Endothelial cell of umbilical vein (primary cell): Measurements from ENCODE around the gene CTBP2. TPM values are rescaled to one million over a fixed set of nuclear protein-coding genes. Genes with fewer than 3 reads are reported as not detected.

Experiments used
- BruUV-seq: library from RNA; stranded (reverse); fragments of 400-500 nt; replicated peaks from 2 replicates; lab custom pipeline; 2021; lab: Mats Ljungman, UMichigan
- CTCF ChIA-PET: fragments of 300-600, 350-600 bp; sonication (Branson Sonifier 250); formaldehyde crosslinking; loops from one replicate; lab custom pipeline; 2021; ENCODE audit warnings: antibody characterized with exemption, inconsistent platforms; lab: Charles Lee
- POLR2A ChIA-PET: fragments of 300-600, 350-600 bp; sonication (Branson Sonifier 250); formaldehyde crosslinking; loops from one replicate; lab custom pipeline; 2021; ENCODE audit warnings: antibody characterized with exemption, inconsistent platforms; lab: Charles Lee
- DNase-seq: peaks from one replicate; pipeline ENCODE4 v3.0.0-alpha.2; 2011; ENCODE audit warnings: low read depth, low spot score
- FAIRE-seq: peaks from 2 replicates; lab custom pipeline; 2011; peaks lifted over from hg19 to GRCh38; lab: Jason Lieb, UNC
- H2AFZ ChIP-seq: 2 replicates; pipeline ENCODE4 v1.6.0; 2012; ENCODE audit warnings: low read depth, low read length, control low read depth, inconsistent platforms
- H3K27ac ChIP-seq: 2 replicates; pipeline ENCODE4 v1.5.1; 2011; ENCODE audit warnings: low read depth, mild to moderate bottlenecking, control low read depth, low read length, moderate library complexity; ENCODE audit not compliant: insufficient read depth
- H3K27me3 ChIP-seq, 2 experiments: 2 replicates each; pipeline versions ENCODE4 v1.6.0 to v1.6.1; 2011; ENCODE audit warnings: low read length in 2 of 2, mixed read lengths in 1 of 2; ENCODE audit not compliant: control insufficient read depth in 2 of 2, insufficient read depth in 2 of 2
- H3K36me3 ChIP-seq, 2 experiments: 2 replicates in 1 of 2; 3 replicates in 1 of 2; pipeline ENCODE4 v1.5.1; 2011; ENCODE audit warnings: low read length in 2 of 2, mild to moderate bottlenecking in 1 of 2, moderate library complexity in 1 of 2; ENCODE audit not compliant: control insufficient read depth in 2 of 2, insufficient read depth in 2 of 2; ENCODE audit errors: extremely low read depth in 1 of 2
- H3K4me1 ChIP-seq: 3 replicates; pipeline ENCODE4 v1.5.1; 2011; ENCODE audit warnings: mild to moderate bottlenecking, low read length; ENCODE audit not compliant: control insufficient read depth, insufficient read depth; ENCODE audit errors: extremely low read depth
- H3K4me2 ChIP-seq: 2 replicates; pipeline ENCODE4 v1.6.1; 2011; ENCODE audit warnings: low read length, control low read depth, mixed read lengths; ENCODE audit not compliant: insufficient read depth
- H3K4me3 ChIP-seq, 3 experiments: fragments of 200-600 bp in 1 of 3; sonication (generic), shearing (Covaris generic) in 1 of 3; replicated peaks in 1 of 3; 2 replicates each; pipeline ENCODE4 v1.5.1; 2011 to 2016; ENCODE audit warnings: control low read depth in 3 of 3, low read length in 3 of 3, mild to moderate bottlenecking in 2 of 3, inconsistent platforms in 1 of 3, low read depth in 1 of 3, moderate library complexity in 1 of 3; ENCODE audit not compliant: insufficient read depth in 1 of 3
- H3K79me2 ChIP-seq: 2 replicates; pipeline ENCODE4 v1.6.0; 2012; ENCODE audit warnings: low read length, inconsistent platforms; ENCODE audit not compliant: control insufficient read depth, insufficient read depth
- H3K9ac ChIP-seq: replicated peaks from 2 replicates; pipeline ENCODE3; 2011; ENCODE audit warnings: low read length, control low read depth; ENCODE audit not compliant: insufficient read depth; ENCODE audit errors: extremely low read depth
- H3K9me1 ChIP-seq: replicated peaks from 3 replicates; pipeline ENCODE4 v1.6.0; 2011; ENCODE audit warnings: mild to moderate bottlenecking, low read length; ENCODE audit not compliant: control insufficient read depth, insufficient read depth; ENCODE audit errors: extremely low read depth
- H3K9me3 ChIP-seq: replicated peaks from 2 replicates; pipeline ENCODE4 v1.5.1; 2012; ENCODE audit warnings: low read length, inconsistent platforms; ENCODE audit not compliant: control insufficient read depth, insufficient read depth
- H4K20me1 ChIP-seq: replicated peaks from 2 replicates; pipeline ENCODE3; 2011; ENCODE audit warnings: mild to moderate bottlenecking, low read length; ENCODE audit not compliant: control insufficient read depth, insufficient read depth; ENCODE audit errors: extremely low read depth
- EZH2 ChIP-seq: IDR thresholded peaks from 2 replicates; pipeline ENCODE4 v1.6.1; 2012; ENCODE audit warnings: borderline replicate concordance, low read depth, mild to moderate bottlenecking, moderate library complexity, low read length, inconsistent platforms; ENCODE audit not compliant: severe bottlenecking
- FOS ChIP-seq: IDR thresholded peaks from 2 replicates; pipeline ENCODE4 v1.6.1; 2011; ENCODE audit warnings: mild to moderate bottlenecking, low read length, moderate library complexity, borderline replicate concordance; ENCODE audit not compliant: insufficient read depth
- GATA2 ChIP-seq: IDR thresholded peaks from 2 replicates; pipeline ENCODE4 v1.7.0; 2011; ENCODE audit warnings: low read depth, mild to moderate bottlenecking, moderate library complexity, mixed read lengths, low read length; ENCODE audit not compliant: insufficient read length, insufficient read depth
- JUN ChIP-seq: IDR thresholded peaks from 2 replicates; pipeline ENCODE4 v1.6.1; 2011; ENCODE audit warnings: borderline replicate concordance, low read depth; ENCODE audit not compliant: insufficient read length, insufficient read depth
- MAX ChIP-seq: IDR thresholded peaks from 2 replicates; pipeline ENCODE4 v1.6.1; 2011; ENCODE audit not compliant: insufficient read depth, insufficient read length
- MYC ChIP-seq: IDR thresholded peaks from one replicate; pipeline ENCODE4 v1.6.1; 2011; ENCODE audit warnings: mild to moderate bottlenecking, low read depth, low read length
- POLR2A ChIP-seq: IDR thresholded peaks from 2 replicates; pipeline ENCODE4 v1.6.1; 2012; ENCODE audit warnings: low read depth, mild to moderate bottlenecking, control low read depth, low read length
- POLR2AphosphoS5 ChIP-seq: IDR thresholded peaks from 2 replicates; pipeline ENCODE4 v1.6.1; 2012; ENCODE audit warnings: low read depth, mild to moderate bottlenecking, control low read depth, low read length, moderate library complexity; ENCODE audit not compliant: insufficient read depth
- dilution Hi-C: fragments of 300-500 bp; cut with MboI; formaldehyde crosslinking; loops from one replicate; pipeline ENCODE4 v1.15.0; 2019; ENCODE audit warnings: low sequenced_read_pairs; ENCODE audit not compliant: extremely low pct_ligation_motif_present
- intact Hi-C: fragments of 100-400 bp; cut with micrococcal nuclease; formaldehyde crosslinking; loops from one replicate; pipeline ENCODE4 v1.10.0; 2022
- polyA plus RNA-seq, 4 experiments: library from polyadenylated mRNA; depleted of rRNA in 3 of 4; stranded (reverse) in 3 of 4; unstranded in 1 of 4; fragments of >200 nt; gene quantifications; 2 replicates each; pipeline versions ENCODE4 v1.2.1 to v1.2.3, GENCODE V29; 2011 to 2012; ENCODE audit warnings: missing spikeins in 1 of 4
- total RNA-seq: library from RNA; stranded (reverse); gene quantifications from 2 replicates; pipeline ENCODE4 v1.2.3, GENCODE V29; 2021
- TF ChIP-seq, protein P1 (sequence below), 2 donors: IDR thresholded peaks; 1 replicate in 1 of 2; 2 replicates in 1 of 2; pipeline ENCODE4 v1.5.1; 2011; ENCODE audit warnings: low read length in 2 of 2, mild to moderate bottlenecking in 2 of 2, moderate library complexity in 2 of 2, control low read depth in 1 of 2, inconsistent platforms in 1 of 2, low read depth in 1 of 2; ENCODE audit not compliant: insufficient read depth in 1 of 2; ENCODE audit errors: extremely low read depth in 1 of 2

The CTBP2 gene
- total and polyA plus RNA-seq, 2 donors (not counting 3 experiments of a cell fraction or from before 2014, with no cell fraction given), result 118 to 128 TPM

- H3K4me3 ChIP-seq, result no peak overlapping the region
- dilution Hi-C loops (no loop called here), intact Hi-C loops (no loop called here)
- BruUV-seq, result no TSS peak
- no peaks in the 10 kb centered on the region for H3K9me1 ChIP-seq
- FAIRE-seq (no peak), DNase-seq (no peak)
- H3K9me3 ChIP-seq, result no peaks in the 10 kb centered on the region
- TF ChIP-seq MAX (no peak), FOS (no peak)
- H3K9ac ChIP-seq, result no peak overlapping the region
- H3K27ac ChIP-seq, result no peak overlapping the region
- H4K20me1 ChIP-seq, result no peaks in the 10 kb centered on the region
- ChIA-PET POLR2A (no interaction called here), CTCF (no interaction called here)
- H3K36me3 ChIP-seq, result no peaks in the 10 kb centered on the region
- no peak overlapping the region for H2AFZ ChIP-seq
- no peaks in the 10 kb centered on the region for H3K79me2 ChIP-seq
- no peak overlapping the region for H3K4me2 ChIP-seq
- H3K27me3 ChIP-seq, result peaks cover 0 to 3% of the 10 kb centered on the region in 2 experiments
- no peaks in the 10 kb centered on the region for H3K4me1 ChIP-seq
These were observed 32.3 kb upstream of the CTBP2 start for GRCh38 chr10:125192620-125193019.

GRCh38 chr10:125192005-125192404 is 31.6 kb upstream of the CTBP2 start:
- no peak for DNase-seq
- intact Hi-C loops, result no loop called here

More at GRCh38 chr10:125192005-125192404, 31.6 kb upstream of the CTBP2 start:
- TF ChIP-seq POLR2A (no peak), POLR2AphosphoS5 (no peak), GATA2 (no peak), JUN (no peak), FOS (no peak), EZH2 (no peak), MAX (no peak), MYC (no peak)
- TF ChIP-seq, protein P1, sequence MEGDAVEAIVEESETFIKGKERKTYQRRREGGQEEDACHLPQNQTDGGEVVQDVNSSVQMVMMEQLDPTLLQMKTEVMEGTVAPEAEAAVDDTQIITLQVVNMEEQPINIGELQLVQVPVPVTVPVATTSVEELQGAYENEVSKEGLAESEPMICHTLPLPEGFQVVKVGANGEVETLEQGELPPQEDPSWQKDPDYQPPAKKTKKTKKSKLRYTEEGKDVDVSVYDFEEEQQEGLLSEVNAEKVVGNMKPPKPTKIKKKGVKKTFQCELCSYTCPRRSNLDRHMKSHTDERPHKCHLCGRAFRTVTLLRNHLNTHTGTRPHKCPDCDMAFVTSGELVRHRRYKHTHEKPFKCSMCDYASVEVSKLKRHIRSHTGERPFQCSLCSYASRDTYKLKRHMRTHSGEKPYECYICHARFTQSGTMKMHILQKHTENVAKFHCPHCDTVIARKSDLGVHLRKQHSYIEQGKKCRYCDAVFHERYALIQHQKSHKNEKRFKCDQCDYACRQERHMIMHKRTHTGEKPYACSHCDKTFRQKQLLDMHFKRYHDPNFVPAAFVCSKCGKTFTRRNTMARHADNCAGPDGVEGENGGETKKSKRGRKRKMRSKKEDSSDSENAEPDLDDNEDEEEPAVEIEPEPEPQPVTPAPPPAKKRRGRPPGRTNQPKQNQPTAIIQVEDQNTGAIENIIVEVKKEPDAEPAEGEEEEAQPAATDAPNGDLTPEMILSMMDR (IDR thresholded peaks at IDR 0.05; ENCODE audit: extremely low read depth in 1 of 2, insufficient read depth in 1 of 2, low read depth in 1 of 2, low read length in 2 of 2), result no peak
- Histone ChIP-seq H3K4me3 (no peak overlapping the region), H3K79me2 (no peaks in the 10 kb centered on the region), H4K20me1 (no peaks in the 10 kb centered on the region), H3K9ac (no peak overlapping the region), H3K27ac (no peak overlapping the region), H3K4me1 (no peaks in the 10 kb centered on the region), H3K27me3 (peaks cover 0 to 3% of the 10 kb centered on the region in 2 experiments), H3K4me2 (no peak overlapping the region), H2AFZ (no peak overlapping the region), H3K9me1 (no peaks in the 10 kb centered on the region), H3K36me3 (no peaks in the 10 kb centered on the region), H3K9me3 (no peaks in the 10 kb centered on the region)
- ChIA-PET POLR2A (no interaction called here), CTCF (no interaction called here)
- dilution Hi-C loops, result no loop called here
- FAIRE-seq, result no peak
- no TSS peak for BruUV-seq
